GM18499 (cell line): ENCODE results near the gene ZBTB9.

ENCODE experiments used
- ATAC-seq: cut with Tn5 transposase; IDR thresholded peaks from one replicate; pipeline ENCODE4 v1.9.1; 2021; ENCODE audit warnings: moderate number of reproducible peaks; ENCODE audit not compliant: insufficient read depth, unreplicated experiment

Gene ZBTB9

GRCh38 chr6:33454009-33454946 lies at the start of gene ZBTB9:
Gene ZBTB9 (plus strand): TSS chr6:33454576. CDS start chr6:33455101, 525 bp downstream.
- ATAC-seq: peak; percentile 94

GRCh38 chr6:33404884-33405283 lies 49.5 kb upstream of the ZBTB9 start:
- ATAC-seq: no peak

GRCh38 chr6:33405386-33405940 lies 48.9 kb upstream of the ZBTB9 start:
- no peak for ATAC-seq

- no peak for ATAC-seq
Measured at GRCh38 chr6:33406126-33406525, 48.2 kb upstream of the ZBTB9 start.

GRCh38 chr6:33407132-33407718 lies 47.2 kb upstream of the ZBTB9 start:
- no peak for ATAC-seq

GRCh38 chr6:33410050-33410710 lies 44.2 kb upstream of the ZBTB9 start:
- ATAC-seq: no peak

- no peak for ATAC-seq
Measured at GRCh38 chr6:33410711-33411631, 43.4 kb upstream of the ZBTB9 start, which contains the start of gene PHF1. Gene PHF1 (plus strand): TSS chr6:33411014. CDS start chr6:33412264, 1,250 bp downstream.

GRCh38 chr6:33411632-33412005 lies 42.8 kb upstream of the ZBTB9 start:
- ATAC-seq: no peak

GRCh38 chr6:33412140-33413009 lies 42.0 kb upstream of the ZBTB9 start:
- no peak for ATAC-seq

GRCh38 chr6:33413241-33414120 lies 40.9 kb upstream of the ZBTB9 start:
- ATAC-seq: no peak

GRCh38 chr6:33414592-33415271 lies 39.6 kb upstream of the ZBTB9 start:
- ATAC-seq: no peak

- ATAC-seq: no peak
Measured at GRCh38 chr6:33415831-33416230, 38.5 kb upstream of the ZBTB9 start.

GRCh38 chr6:33416386-33417127 lies 37.8 kb upstream of the ZBTB9 start:
- ATAC-seq: no peak

- ATAC-seq: no peak
Measured at GRCh38 chr6:33417128-33417902, 37.1 kb upstream of the ZBTB9 start.

- ATAC-seq: peak; percentile 71
Measured at GRCh38 chr6:33417903-33418689, 36.3 kb upstream of the ZBTB9 start, which contains the start of gene CUTA. Gene CUTA (minus strand): TSS chr6:33418107. CDS start chr6:33418000, 107 bp downstream.
